Measurements from ENCODE around the gene C16orf82. TPM values are rescaled to one million over a fixed set of nuclear protein-coding genes. Genes with fewer than 3 reads are reported as not detected.

C16orf82 gene
- total RNA-seq (not detected), total RNA-seq (0 to 0.06 (median 0) reads per million in 29 experiments)
- not detected for total RNA-seq (2013)

DNA sequence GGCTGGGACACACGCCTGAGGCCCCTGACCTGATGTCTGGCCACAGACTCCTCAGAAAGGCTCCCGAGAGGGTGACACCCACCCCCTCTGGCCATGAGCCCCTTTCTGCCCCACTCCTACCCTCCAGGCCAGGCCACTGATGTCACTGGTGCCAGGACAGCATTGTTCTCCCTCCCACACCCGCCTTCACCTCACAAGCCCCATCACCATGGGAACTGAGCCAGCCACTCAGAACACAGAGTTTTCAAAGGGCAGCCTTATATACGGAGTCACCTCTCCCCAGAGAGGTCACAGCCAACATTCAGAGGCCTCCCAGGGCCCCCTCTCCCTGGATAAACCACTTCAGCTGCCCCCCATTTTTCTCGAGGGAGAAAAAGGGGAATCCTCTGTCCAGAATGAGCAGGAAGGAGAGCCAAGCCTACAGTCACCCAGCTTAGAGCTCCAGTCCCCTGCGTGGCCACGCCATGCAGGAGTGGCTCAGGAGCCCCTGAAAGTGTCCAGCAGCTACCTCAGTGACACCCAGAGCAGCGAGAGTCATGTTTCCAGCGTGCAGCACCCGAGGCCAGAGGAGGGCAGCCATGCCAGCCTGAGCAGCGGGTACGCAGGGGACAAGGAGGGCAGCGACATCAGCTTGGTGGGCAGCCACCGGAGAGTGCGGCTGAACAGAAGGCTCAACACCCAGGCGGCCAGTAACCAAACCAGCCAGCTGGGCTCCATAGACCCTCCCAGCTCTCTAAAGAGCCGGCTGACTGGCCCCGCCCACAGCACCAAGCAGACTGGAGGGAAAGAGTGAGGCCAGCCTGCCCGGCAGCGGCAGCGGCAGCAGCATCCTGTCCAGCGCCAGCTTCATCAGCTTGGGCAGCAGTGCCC is at the start of gene C16orf82:
Gene C16orf82, plus strand, starts transcription at position 260 of the 870 bp plus-strand sequence.
- no peak for ATAC-seq (replicated peaks in 1 of 4)
- Histone ChIP-seq H3K27ac (ENCODE audit: low read length) (no peak within 1 kb of the TSS), H3K36me3 (ENCODE audit: control insufficient read depth in 2 of 2, extremely low read depth in 1 of 2, insufficient read depth in 1 of 2, low read length in 1 of 2) (no peaks in the 10 kb centered on the region), H3K4me3 (ENCODE audit: control insufficient read depth in 1 of 2, extremely low read depth in 1 of 2, low read length in 1 of 2) (no peak within 1 kb of the TSS), H3K27me3 (replicated peaks in 1 of 2; ENCODE audit: control insufficient read depth in 2 of 2, extremely low read depth in 1 of 2, insufficient read depth in 2 of 2, low read length in 1 of 2) (peaks cover 0 to 38% of the 10 kb centered on the region in 2 experiments), H3K4me1 (ENCODE audit: control insufficient read depth in 1 of 2, extremely low read depth in 1 of 2, insufficient read depth in 2 of 2, low read length in 2 of 2) (no peaks in the 10 kb centered on the region), H3K9me3 (no peaks in the 10 kb centered on the region)
- CTCF ChIA-PET: no interaction called here
- Mint-ChIP-seq H3K4me1 (no peaks in the 10 kb centered on the region), H3K27me3 (peaks cover 14 to 25% of the 10 kb centered on the region in 2 donors), H3K27ac (no peak within 1 kb of the TSS), H3K4me3 (no peak within 1 kb of the TSS), H3K36me3 (no peaks in the 10 kb centered on the region), H3K9me3 (no peaks in the 10 kb centered on the region)
- 46% methylated on average over 20 of the region's 22 CpGs for WGBS (ENCODE audit: insufficient coverage)
- POLR2A ChIA-PET: no interaction called here
- no peak for DNase-seq

DNA sequence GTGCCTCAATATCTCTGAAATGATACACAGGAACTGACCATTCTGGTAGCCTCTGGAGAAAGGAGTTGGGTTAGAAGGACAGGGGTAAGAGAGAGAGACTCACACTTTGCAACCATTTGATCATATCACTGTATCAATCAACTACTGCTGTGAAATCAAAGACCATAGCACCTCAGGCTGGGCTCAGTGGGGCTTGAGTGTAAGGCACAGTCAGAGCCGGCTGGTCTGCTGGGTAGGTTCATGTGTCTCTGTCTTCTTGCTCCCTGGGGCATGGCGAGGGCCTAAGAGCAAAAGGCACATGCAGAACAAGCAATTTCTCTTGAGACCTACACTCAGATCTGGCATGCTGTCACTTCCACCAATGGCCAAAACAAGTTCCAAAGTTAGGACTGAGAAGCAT is 46.7 kb upstream of the C16orf82 start:
- no peaks in the 10 kb centered on the region for H3K9me3 ChIP-seq
- H3K9me3 Mint-ChIP-seq: peaks cover 0 to 5% (median 0%) of the 10 kb centered on the region in 3 donors
- peaks cover 0 to 17% of the 10 kb centered on the region in 2 experiments for H3K27me3 ChIP-seq (replicated peaks in 1 of 2; ENCODE audit: control insufficient read depth in 2 of 2, extremely low read depth in 1 of 2, insufficient read depth in 2 of 2, low read length in 1 of 2)
- ATAC-seq (replicated peaks in 1 of 4): no peak
- no peak overlapping the region for H3K4me3 Mint-ChIP-seq
- ChIA-PET POLR2A (no interaction called here), CTCF (no interaction called here)
- no peaks in the 10 kb centered on the region for H3K36me3 ChIP-seq (ENCODE audit: control insufficient read depth in 2 of 2, extremely low read depth in 1 of 2, insufficient read depth in 1 of 2, low read length in 1 of 2)
- H3K4me1 ChIP-seq (ENCODE audit: control insufficient read depth in 1 of 2, extremely low read depth in 1 of 2, insufficient read depth in 2 of 2, low read length in 2 of 2): no peaks in the 10 kb centered on the region
- no peaks in the 10 kb centered on the region for H3K36me3 Mint-ChIP-seq
- no peak overlapping the region for H3K4me3 ChIP-seq (ENCODE audit: control insufficient read depth in 1 of 2, extremely low read depth in 1 of 2, low read length in 1 of 2)
- no peak overlapping the region for H3K27ac ChIP-seq (ENCODE audit: low read length)
- peaks cover 8 to 26% of the 10 kb centered on the region in 2 donors for H3K27me3 Mint-ChIP-seq
- H3K4me1 Mint-ChIP-seq: no peaks in the 10 kb centered on the region
- no CpG with 5 or more reads among the region's 2 CpGs for WGBS (ENCODE audit: insufficient coverage)
- H3K27ac Mint-ChIP-seq: no peak overlapping the region
- no peak for DNase-seq

DNA sequence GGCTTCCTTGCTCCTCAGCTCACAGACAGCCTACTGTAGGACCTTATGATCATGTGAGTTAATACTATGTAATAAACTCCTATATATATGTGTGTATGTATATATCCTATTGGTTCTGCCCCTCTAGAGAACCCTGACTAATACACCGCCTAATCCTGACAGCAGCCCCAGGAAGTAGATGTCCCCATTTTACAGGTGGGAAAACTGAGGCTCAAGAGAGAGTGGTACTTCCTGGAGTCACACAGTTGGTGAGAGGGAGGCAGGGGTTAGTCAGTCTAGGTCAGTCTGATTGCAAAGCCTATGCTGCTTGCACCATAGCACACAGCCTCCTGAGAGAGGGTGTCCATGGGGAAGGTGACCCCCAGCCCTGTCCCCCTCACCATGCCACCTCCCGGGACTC is 42.7 kb upstream of the C16orf82 start:
- ChIA-PET CTCF (no interaction called here), POLR2A (no interaction called here)
- Mint-ChIP-seq H3K4me3 (no peak overlapping the region), H3K4me1 (no peaks in the 10 kb centered on the region), H3K9me3 (peaks cover 0 to 5% (median 0%) of the 10 kb centered on the region in 3 donors), H3K27me3 (peaks cover 4 to 20% of the 10 kb centered on the region in 2 donors), H3K27ac (no peak overlapping the region), H3K36me3 (no peaks in the 10 kb centered on the region)
- no peak for DNase-seq
- no peak overlapping the region for H3K4me3 ChIP-seq (ENCODE audit: control insufficient read depth in 1 of 2, extremely low read depth in 1 of 2, low read length in 1 of 2)
- peaks cover 0 to 10% of the 10 kb centered on the region in 2 experiments for H3K27me3 ChIP-seq (replicated peaks in 1 of 2; ENCODE audit: control insufficient read depth in 2 of 2, extremely low read depth in 1 of 2, insufficient read depth in 2 of 2, low read length in 1 of 2)
- ATAC-seq (replicated peaks in 1 of 4): no peak
- H3K9me3 ChIP-seq: no peaks in the 10 kb centered on the region
- H3K36me3 ChIP-seq (ENCODE audit: control insufficient read depth in 2 of 2, extremely low read depth in 1 of 2, insufficient read depth in 1 of 2, low read length in 1 of 2): no peaks in the 10 kb centered on the region
- no CpG with 5 or more reads among the region's 2 CpGs for WGBS (ENCODE audit: insufficient coverage)
- H3K27ac ChIP-seq (ENCODE audit: low read length): no peak overlapping the region
- no peaks in the 10 kb centered on the region for H3K4me1 ChIP-seq (ENCODE audit: control insufficient read depth in 1 of 2, extremely low read depth in 1 of 2, insufficient read depth in 2 of 2, low read length in 2 of 2)

DNA sequence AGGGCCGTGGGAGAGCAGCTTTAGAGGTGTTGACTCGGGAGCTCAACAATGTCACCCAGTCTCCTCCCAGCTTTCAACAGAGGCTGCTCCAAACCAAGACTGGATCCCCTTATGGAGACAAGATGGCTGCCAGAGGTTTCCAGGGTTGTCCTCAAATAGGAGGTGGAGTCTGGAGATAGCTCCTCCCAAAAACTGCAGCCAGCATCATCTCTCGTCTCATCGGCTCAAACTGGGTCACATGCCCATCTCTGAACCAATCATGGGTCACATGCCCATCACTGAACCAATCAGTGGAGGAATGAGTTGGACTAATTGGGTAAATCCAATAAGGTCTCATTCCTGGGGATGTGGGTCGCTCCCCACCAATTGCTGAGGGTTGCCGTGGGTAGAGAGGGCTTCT is 41.1 kb upstream of the C16orf82 start:
- Histone ChIP-seq H3K4me1 (ENCODE audit: control insufficient read depth in 1 of 2, extremely low read depth in 1 of 2, insufficient read depth in 2 of 2, low read length in 2 of 2) (no peaks in the 10 kb centered on the region), H3K4me3 (ENCODE audit: control insufficient read depth in 1 of 2, extremely low read depth in 1 of 2, low read length in 1 of 2) (no peak overlapping the region), H3K27ac (ENCODE audit: low read length) (no peak overlapping the region), H3K27me3 (replicated peaks in 1 of 2; ENCODE audit: control insufficient read depth in 2 of 2, extremely low read depth in 1 of 2, insufficient read depth in 2 of 2, low read length in 1 of 2) (peaks cover 0 to 10% of the 10 kb centered on the region in 2 experiments), H3K36me3 (ENCODE audit: control insufficient read depth in 2 of 2, extremely low read depth in 1 of 2, insufficient read depth in 1 of 2, low read length in 1 of 2) (no peaks in the 10 kb centered on the region), H3K9me3 (no peaks in the 10 kb centered on the region)
- H3K4me3 Mint-ChIP-seq: no peak overlapping the region
- no peaks in the 10 kb centered on the region for H3K36me3 Mint-ChIP-seq
- ChIA-PET POLR2A (no interaction called here), CTCF (no interaction called here)
- peaks cover 8 to 16% of the 10 kb centered on the region in 2 donors for H3K27me3 Mint-ChIP-seq
- WGBS (ENCODE audit: insufficient coverage): no CpG with 5 or more reads among the region's 6 CpGs
- ATAC-seq (replicated peaks in 1 of 4): no peak
- DNase-seq: no peak
- H3K27ac Mint-ChIP-seq: no peak overlapping the region
- no peaks in the 10 kb centered on the region for H3K4me1 Mint-ChIP-seq
- no peaks in the 10 kb centered on the region for H3K9me3 Mint-ChIP-seq

DNA sequence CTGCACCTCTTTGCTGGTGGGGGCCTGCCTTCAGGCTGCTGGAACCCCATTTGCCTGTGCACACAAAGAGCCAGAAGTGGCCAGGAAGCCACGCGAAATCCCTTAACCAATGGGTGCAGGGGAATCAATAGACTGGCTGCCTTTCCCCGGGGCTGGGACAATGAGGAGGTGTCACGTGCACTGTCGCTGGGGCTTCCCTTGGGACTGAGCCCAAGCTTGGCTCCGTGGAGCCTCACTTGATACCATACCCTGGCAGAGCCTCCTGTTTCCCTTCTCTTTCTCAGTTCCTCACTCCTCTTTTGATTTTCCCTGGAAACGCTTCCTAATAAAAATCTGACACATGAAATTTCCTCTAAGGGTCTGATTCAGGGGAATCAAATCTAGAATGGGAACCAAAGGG is 38.8 kb upstream of the C16orf82 start:
- no peaks in the 10 kb centered on the region for H3K36me3 Mint-ChIP-seq
- H3K4me1 Mint-ChIP-seq: no peaks in the 10 kb centered on the region
- no peak for DNase-seq
- Histone ChIP-seq H3K27me3 (replicated peaks in 1 of 2; ENCODE audit: control insufficient read depth in 2 of 2, extremely low read depth in 1 of 2, insufficient read depth in 2 of 2, low read length in 1 of 2) (peaks cover 0 to 7% of the 10 kb centered on the region in 2 experiments), H3K4me1 (ENCODE audit: control insufficient read depth in 1 of 2, extremely low read depth in 1 of 2, insufficient read depth in 2 of 2, low read length in 2 of 2) (no peaks in the 10 kb centered on the region), H3K9me3 (no peaks in the 10 kb centered on the region), H3K4me3 (ENCODE audit: control insufficient read depth in 1 of 2, extremely low read depth in 1 of 2, low read length in 1 of 2) (no peak overlapping the region), H3K36me3 (ENCODE audit: control insufficient read depth in 2 of 2, extremely low read depth in 1 of 2, insufficient read depth in 1 of 2, low read length in 1 of 2) (no peaks in the 10 kb centered on the region), H3K27ac (ENCODE audit: low read length) (no peak overlapping the region)
- 69% methylated on average over 5 of the region's 7 CpGs for WGBS (ENCODE audit: insufficient coverage)
- no peak overlapping the region for H3K27ac Mint-ChIP-seq
- no peaks in the 10 kb centered on the region for H3K9me3 Mint-ChIP-seq
- POLR2A ChIA-PET: no interaction called here
- CTCF ChIA-PET: no interaction called here
- H3K27me3 Mint-ChIP-seq: peaks cover 5 to 7% of the 10 kb centered on the region in 2 donors
- no peak overlapping the region for H3K4me3 Mint-ChIP-seq
- no peak for ATAC-seq (replicated peaks in 1 of 4)

DNA sequence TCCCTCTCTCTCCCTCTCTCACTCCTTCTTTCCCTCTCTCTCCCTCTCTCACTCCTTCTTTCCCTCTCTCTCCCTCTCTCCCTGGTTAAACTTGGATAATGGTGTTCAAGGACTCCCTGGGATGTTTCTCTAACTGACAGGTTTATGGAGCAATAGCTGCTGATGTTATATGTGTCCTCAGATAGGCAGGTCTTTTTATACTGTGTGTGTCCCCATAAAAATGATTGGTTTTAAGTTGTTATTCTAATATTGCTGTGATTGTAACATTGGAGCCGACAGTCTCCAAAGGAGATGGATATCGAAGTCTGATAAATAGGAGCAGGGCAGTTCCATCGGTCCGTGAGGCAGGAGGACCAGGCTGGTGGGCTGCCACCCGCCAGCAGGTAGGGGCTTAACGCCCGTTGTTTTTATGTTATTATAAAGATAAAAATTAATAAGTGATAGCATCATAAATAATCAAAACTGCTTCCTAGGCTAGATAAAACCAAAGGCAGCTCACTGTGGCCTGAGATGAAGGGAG is 38.1 kb upstream of the C16orf82 start:
- H3K27ac ChIP-seq (ENCODE audit: low read length): no peak overlapping the region
- no peak overlapping the region for H3K4me3 ChIP-seq (ENCODE audit: control insufficient read depth in 1 of 2, extremely low read depth in 1 of 2, low read length in 1 of 2)
- no peaks in the 10 kb centered on the region for H3K9me3 Mint-ChIP-seq
- ATAC-seq (replicated peaks in 1 of 4) (no peak), DNase-seq (no peak)
- 93% methylated on average over 2 of the region's 7 CpGs for WGBS (ENCODE audit: insufficient coverage)
- H3K27me3 Mint-ChIP-seq: peaks cover 7 to 9% of the 10 kb centered on the region in 2 donors
- no peaks in the 10 kb centered on the region for H3K36me3 ChIP-seq (ENCODE audit: control insufficient read depth in 2 of 2, extremely low read depth in 1 of 2, insufficient read depth in 1 of 2, low read length in 1 of 2)
- ChIA-PET POLR2A (no interaction called here), CTCF (no interaction called here)
- no peak overlapping the region for H3K4me3 Mint-ChIP-seq
- no peaks in the 10 kb centered on the region for H3K9me3 ChIP-seq
- peaks cover 0 to 5% of the 10 kb centered on the region in 2 experiments for H3K27me3 ChIP-seq (replicated peaks in 1 of 2; ENCODE audit: control insufficient read depth in 2 of 2, extremely low read depth in 1 of 2, insufficient read depth in 2 of 2, low read length in 1 of 2)
- no peaks in the 10 kb centered on the region for H3K4me1 ChIP-seq (ENCODE audit: control insufficient read depth in 1 of 2, extremely low read depth in 1 of 2, insufficient read depth in 2 of 2, low read length in 2 of 2)
- H3K4me1 Mint-ChIP-seq: no peaks in the 10 kb centered on the region
- H3K36me3 Mint-ChIP-seq: no peaks in the 10 kb centered on the region
- no peak overlapping the region for H3K27ac Mint-ChIP-seq
